ENCODE measurements around the gene MTR. TPM values are rescaled to one million over a fixed set of nuclear protein-coding genes. Genes with fewer than 3 reads are reported as not detected.
A peak's percentile ranks its signal among the peaks of the same experiment; 100 is the strongest.

MTR gene
- total RNA-seq, 4 donors from 2014 or later, result 19.0 to 78.1 (median 47.5) TPM

DNA sequence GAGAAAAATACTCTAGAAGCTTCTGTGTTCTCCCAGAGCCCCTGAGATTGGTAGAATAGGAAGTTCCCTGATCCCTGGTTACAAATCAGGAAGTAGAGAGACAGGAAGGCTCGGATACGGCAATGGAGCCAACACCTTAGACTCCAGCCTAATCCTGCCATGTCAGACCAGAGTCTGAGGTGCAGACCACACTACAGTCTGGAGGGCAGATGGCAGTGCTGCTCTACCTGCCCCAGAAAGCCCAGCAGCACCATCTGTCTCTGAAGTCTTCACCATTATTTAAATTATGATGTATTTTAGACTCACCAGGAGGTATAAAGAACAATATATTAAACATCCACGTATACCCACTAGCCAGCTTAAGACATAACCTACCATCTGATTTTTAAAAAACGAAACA lies 93.0 kb downstream of the MTR start:
- intact Hi-C loops (cut with DNase I; ENCODE audit: low total_unique reads), result no loop called here
- H3K27me3 ChIP-seq, result no peaks in the 10 kb centered on the region
- peak overlapping the region in 1 of 2 donors; percentile 10 for H3K27ac ChIP-seq
- TF ChIP-seq, protein P1, sequence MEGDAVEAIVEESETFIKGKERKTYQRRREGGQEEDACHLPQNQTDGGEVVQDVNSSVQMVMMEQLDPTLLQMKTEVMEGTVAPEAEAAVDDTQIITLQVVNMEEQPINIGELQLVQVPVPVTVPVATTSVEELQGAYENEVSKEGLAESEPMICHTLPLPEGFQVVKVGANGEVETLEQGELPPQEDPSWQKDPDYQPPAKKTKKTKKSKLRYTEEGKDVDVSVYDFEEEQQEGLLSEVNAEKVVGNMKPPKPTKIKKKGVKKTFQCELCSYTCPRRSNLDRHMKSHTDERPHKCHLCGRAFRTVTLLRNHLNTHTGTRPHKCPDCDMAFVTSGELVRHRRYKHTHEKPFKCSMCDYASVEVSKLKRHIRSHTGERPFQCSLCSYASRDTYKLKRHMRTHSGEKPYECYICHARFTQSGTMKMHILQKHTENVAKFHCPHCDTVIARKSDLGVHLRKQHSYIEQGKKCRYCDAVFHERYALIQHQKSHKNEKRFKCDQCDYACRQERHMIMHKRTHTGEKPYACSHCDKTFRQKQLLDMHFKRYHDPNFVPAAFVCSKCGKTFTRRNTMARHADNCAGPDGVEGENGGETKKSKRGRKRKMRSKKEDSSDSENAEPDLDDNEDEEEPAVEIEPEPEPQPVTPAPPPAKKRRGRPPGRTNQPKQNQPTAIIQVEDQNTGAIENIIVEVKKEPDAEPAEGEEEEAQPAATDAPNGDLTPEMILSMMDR (IDR thresholded peaks at IDR 0.05), result no peak
- no peak for TF ChIP-seq POLR2A (IDR thresholded peaks at IDR 0.05)
- no peaks in the 10 kb centered on the region for H3K36me3 ChIP-seq
- peaks cover 0 to 8% of the 10 kb centered on the region in 2 donors for H3K4me1 ChIP-seq
- H3K4me3 ChIP-seq, result no peak overlapping the region
- no peak for DNase-seq
- H3K9me3 ChIP-seq, result no peaks in the 10 kb centered on the region

DNA sequence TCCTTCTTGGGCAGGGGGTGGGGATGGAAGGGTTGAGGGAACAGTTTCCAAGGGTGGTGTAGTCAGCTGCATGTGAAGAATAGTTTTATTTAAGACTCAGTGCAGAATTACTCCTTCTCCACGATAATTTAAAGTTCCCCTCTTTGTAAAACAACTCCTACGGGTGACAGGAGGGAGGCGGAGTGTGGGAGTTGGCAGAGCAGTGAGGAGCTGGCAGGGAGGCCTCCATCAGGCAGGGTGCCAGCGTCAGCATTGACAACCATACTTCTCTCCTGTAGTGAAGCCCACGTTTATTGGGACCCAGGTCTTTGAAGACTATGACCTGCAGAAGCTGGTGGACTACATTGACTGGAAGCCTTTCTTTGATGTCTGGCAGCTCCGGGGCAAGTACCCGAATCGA lies 93.8 kb downstream of the MTR start:
- TF ChIP-seq POLR2A (IDR thresholded peaks at IDR 0.05), result no peak
- TF ChIP-seq, protein P1 (IDR thresholded peaks at IDR 0.05), result no peak
- Histone ChIP-seq H3K4me1 (peaks cover 0 to 8% of the 10 kb centered on the region in 2 donors), H3K36me3 (no peaks in the 10 kb centered on the region), H3K4me3 (no peak overlapping the region), H3K9me3 (no peaks in the 10 kb centered on the region), H3K27me3 (no peaks in the 10 kb centered on the region), H3K27ac (peak overlapping the region in 1 of 2 donors; percentile 10)
- intact Hi-C loops (cut with DNase I; ENCODE audit: low total_unique reads), result no loop called here
- peak; percentile 27 to 54 for DNase-seq

DNA sequence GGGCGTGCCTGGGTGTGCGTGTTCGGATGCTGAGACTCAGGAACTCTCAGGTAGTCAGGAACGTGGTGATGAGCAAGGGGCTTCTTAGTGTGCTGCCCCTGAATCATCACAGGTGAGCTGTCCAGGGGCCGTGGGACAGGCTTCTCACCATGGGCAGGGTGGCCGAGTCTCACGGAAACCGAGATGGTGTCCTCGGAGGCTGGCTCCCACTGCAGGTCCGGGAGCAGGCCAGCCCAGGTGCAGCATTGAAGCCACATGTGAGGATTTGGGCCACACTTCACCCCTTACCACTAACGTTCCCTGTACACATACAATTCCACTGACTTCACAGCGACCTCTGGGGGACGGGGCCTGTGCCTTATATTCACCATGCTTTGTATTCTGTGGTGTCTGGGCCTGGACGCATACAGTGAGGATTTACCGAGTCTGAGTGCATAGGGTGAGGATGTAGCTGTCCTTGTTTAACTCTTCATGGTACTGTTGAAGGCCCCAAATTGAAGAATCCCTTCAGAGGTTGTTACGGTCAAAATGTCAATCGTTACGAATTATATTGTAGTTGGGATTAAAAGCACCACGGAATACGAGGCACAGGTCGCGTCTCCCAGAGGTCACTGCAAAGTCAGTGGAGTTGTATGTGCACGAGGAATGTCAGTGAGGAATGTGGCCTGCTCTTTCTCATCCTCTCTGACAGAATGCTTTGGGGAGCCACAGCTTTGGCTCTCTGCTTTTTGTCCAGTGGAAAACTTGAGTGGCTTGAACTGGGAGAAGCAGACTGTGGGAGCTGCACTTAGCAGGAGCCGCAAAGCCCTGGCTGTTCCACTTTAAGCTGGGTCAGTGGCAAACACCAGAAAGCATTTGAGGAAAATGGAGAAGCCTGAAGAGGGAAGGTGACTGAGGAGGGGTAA lies 95.3 kb downstream of the MTR start:
- no peaks in the 10 kb centered on the region for H3K36me3 ChIP-seq
- intact Hi-C loops (cut with DNase I; ENCODE audit: low total_unique reads), result no loop called here
- no peaks in the 10 kb centered on the region for H3K27me3 ChIP-seq
- H3K27ac ChIP-seq, result peak overlapping the region; percentile 21 to 34
- peaks cover 0 to 8% of the 10 kb centered on the region in 2 donors for H3K4me1 ChIP-seq
- no peaks in the 10 kb centered on the region for H3K9me3 ChIP-seq
- peak; percentile 29 to 32 for DNase-seq
- H3K4me3 ChIP-seq, result no peak overlapping the region
- no peak for TF ChIP-seq POLR2A (IDR thresholded peaks at IDR 0.05)
- TF ChIP-seq, protein P1 (IDR thresholded peaks at IDR 0.05), result peak in 1 of 4 experiments; percentile 7

DNA sequence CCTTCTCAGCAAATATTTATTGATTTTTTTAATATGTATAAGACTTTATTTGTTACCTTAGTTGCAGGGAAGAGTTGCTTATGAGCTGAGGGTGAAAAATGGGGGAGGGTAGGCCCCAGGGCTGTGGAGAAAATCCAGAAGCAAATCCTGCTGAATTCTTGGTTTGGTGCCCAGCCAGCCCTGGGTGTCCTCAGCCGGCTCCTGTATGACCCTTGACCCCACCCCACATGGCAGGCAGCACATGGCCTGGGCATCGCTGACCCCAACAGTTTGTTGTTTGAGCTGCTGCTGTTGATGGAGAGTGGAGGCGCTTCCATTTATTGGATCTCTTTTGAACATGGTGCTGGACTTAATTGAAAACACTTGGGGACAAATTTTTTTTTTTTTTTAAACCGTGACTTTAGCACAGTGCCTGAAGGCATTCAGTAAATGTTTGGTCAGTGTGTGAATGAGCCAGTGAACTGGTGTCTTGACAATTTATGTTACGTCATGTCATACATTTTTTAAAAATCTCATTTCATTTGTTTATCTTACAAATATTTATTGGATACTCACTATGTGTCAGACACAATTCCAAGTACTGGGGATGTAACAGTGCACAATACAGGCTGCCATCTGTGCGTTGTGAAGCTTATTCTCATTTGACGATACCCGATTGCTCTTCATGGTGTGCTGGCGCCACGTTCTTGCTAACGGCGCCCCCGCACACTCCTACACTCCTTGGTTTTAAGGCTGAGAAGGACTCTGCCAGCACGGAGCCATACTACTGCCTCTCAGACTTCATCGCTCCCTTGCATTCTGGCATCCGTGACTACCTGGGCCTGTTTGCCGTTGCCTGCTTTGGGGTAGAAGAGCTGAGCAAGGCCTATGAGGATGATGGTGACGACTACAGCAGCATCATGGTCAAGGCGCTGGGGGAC lies 98.8 kb downstream of the MTR start:
- H3K4me1 ChIP-seq, result peaks cover 0 to 8% of the 10 kb centered on the region in 2 donors
- no peaks in the 10 kb centered on the region for H3K9me3 ChIP-seq
- TF ChIP-seq, protein P1 (IDR thresholded peaks at IDR 0.05), result no peak
- TF ChIP-seq POLR2A (IDR thresholded peaks at IDR 0.05), result no peak
- intact Hi-C loops (cut with DNase I; ENCODE audit: low total_unique reads), result no loop called here
- H3K36me3 ChIP-seq, result no peaks in the 10 kb centered on the region
- H3K27me3 ChIP-seq, result no peaks in the 10 kb centered on the region
- H3K27ac ChIP-seq, result no peak overlapping the region
- no peak for DNase-seq
- H3K4me3 ChIP-seq, result no peak overlapping the region
